Measurements from ENCODE around the gene EXOC6B. TPM values are rescaled to one million over a fixed set of nuclear protein-coding genes. Genes with fewer than 3 reads are reported as not detected.

EXOC6B gene
- total RNA-seq, 1 experiment from 2014 or later, result 40.1 TPM

DNA sequence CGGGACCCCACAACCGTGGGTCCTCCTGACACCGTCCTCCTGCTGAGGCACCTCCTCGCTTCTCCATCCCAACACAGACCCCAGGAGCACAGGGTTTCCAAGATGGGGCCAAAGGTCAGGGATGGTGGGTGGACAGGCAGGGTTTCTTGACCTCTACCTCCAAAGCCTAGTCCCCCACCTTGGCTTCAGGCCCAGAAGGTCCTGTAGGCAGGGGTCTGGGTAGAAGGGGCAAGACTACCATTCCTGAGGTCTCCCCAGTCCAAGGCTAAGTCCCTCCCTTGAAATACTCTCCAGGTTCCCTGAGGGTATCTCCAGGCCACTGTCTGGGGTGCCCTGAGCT, 685.2 kb downstream of the EXOC6B start:
- Histone ChIP-seq H3T11ph (ENCODE audit: low read length) (no peak overlapping the region), H4K20me1 (ENCODE audit: control insufficient read depth, insufficient read depth, insufficient read length) (no peaks in the 10 kb centered on the region), H3K9me3 (ENCODE audit: control insufficient read depth, low read depth, low read length) (no peaks in the 10 kb centered on the region), H3K4ac (ENCODE audit: low read depth, low read length) (no peak overlapping the region), H4K8ac (replicated peaks; ENCODE audit: insufficient read length, low read depth, low read length) (no peak overlapping the region), H4K5ac (ENCODE audit: insufficient read length, low read depth, low read length) (no peak overlapping the region), H2BK120ac (ENCODE audit: low read depth, low read length, poor library complexity, severe bottlenecking) (no peak overlapping the region), H2BK5ac (ENCODE audit: insufficient read length, low read length) (no peak overlapping the region), H3K14ac (ENCODE audit: insufficient read depth, low read length) (no peak overlapping the region; the same call in 1 of the 2 replicates), H3K4me2 (ENCODE audit: insufficient read depth, insufficient read length, low read length) (no peak overlapping the region), H3K23ac (ENCODE audit: insufficient read length, low read depth, low read length) (no peak overlapping the region), H3K27me3 (ENCODE audit: insufficient read depth, low read length) (peaks cover 41% of the 10 kb centered on the region; the same call in 1 of the 2 replicates), H2BK12ac (ENCODE audit: insufficient read length, low read depth, low read length) (no peak overlapping the region), H2BK15ac (ENCODE audit: low read depth, low read length) (no peak overlapping the region), H3K23me2 (ENCODE audit: insufficient read length, low read depth, low read length, poor library complexity, severe bottlenecking) (peaks cover 15% of the 10 kb centered on the region), H2AK5ac (ENCODE audit: insufficient read length, low read length) (no peak overlapping the region), H4K91ac (ENCODE audit: insufficient read length, low read depth, low read length) (no peak overlapping the region), H2AFZ (ENCODE audit: low read length) (no peak overlapping the region), H3K56ac (ENCODE audit: insufficient read length, low read depth, low read length) (no peak overlapping the region), H3K79me2 (ENCODE audit: insufficient read depth, low read length) (no peaks in the 10 kb centered on the region), H3K4me1 (ENCODE audit: insufficient read depth, low read length) (no peaks in the 10 kb centered on the region), H3K79me1 (ENCODE audit: insufficient read depth, low read depth, low read length, poor library complexity, severe bottlenecking) (no peaks in the 10 kb centered on the region), H3K27ac (ENCODE audit: insufficient read length, low read depth, low read length) (no peak overlapping the region), H2BK20ac (ENCODE audit: low read depth, low read length, poor library complexity, severe bottlenecking) (no peak overlapping the region), H3K9ac (ENCODE audit: extremely low read depth, insufficient read length, low read length) (no peak overlapping the region), H3K18ac (ENCODE audit: insufficient read length, low read depth, low read length) (no peak overlapping the region)
- H3K4me1 Mint-ChIP-seq, result peaks cover 12 to 33% of the 10 kb centered on the region in 2 experiments
- H3K9me3 Mint-ChIP-seq, result peaks cover 0 to 6% of the 10 kb centered on the region in 2 experiments; a peak in 1 of 5 replicates
- DNase-seq, result no peak
- peaks cover 76% of the 10 kb centered on the region for H3K27me3 Mint-ChIP-seq (ENCODE audit: low read depth)
- TF ChIP-seq, protein P1, sequence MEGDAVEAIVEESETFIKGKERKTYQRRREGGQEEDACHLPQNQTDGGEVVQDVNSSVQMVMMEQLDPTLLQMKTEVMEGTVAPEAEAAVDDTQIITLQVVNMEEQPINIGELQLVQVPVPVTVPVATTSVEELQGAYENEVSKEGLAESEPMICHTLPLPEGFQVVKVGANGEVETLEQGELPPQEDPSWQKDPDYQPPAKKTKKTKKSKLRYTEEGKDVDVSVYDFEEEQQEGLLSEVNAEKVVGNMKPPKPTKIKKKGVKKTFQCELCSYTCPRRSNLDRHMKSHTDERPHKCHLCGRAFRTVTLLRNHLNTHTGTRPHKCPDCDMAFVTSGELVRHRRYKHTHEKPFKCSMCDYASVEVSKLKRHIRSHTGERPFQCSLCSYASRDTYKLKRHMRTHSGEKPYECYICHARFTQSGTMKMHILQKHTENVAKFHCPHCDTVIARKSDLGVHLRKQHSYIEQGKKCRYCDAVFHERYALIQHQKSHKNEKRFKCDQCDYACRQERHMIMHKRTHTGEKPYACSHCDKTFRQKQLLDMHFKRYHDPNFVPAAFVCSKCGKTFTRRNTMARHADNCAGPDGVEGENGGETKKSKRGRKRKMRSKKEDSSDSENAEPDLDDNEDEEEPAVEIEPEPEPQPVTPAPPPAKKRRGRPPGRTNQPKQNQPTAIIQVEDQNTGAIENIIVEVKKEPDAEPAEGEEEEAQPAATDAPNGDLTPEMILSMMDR (conservative IDR thresholded peaks at IDR 0.05), result no peak
- WGBS (ENCODE audit: extremely low coverage, insufficient read length, low lambda C conversion rate), result no CpG with 5 or more reads among the region's 4 CpGs
- H3K4me3 Mint-ChIP-seq, result no peak overlapping the region
- no peaks in the 10 kb centered on the region for H3K36me3 Mint-ChIP-seq (ENCODE audit: insufficient read depth in 1 of 3, low read depth in 3 of 3)
- no peak overlapping the region for H3K27ac Mint-ChIP-seq
